Natural killer cell treated with Interleukin-12 subunit alpha and Interleukin-12 subunit beta and Interleukin-15 and Interleukin-18, amount 100 ng/mL, for 72 hours (primary cell): ENCODE data around the gene CTSO. TPM values are rescaled to one million over a fixed set of nuclear protein-coding genes. Genes with fewer than 3 reads are reported as not detected.
A peak's percentile ranks its signal among the peaks of the same experiment; 100 is the strongest.

Experiments
- ATAC-seq, 2 donors: fragments of 150-1000 bp; cut with Tn5 transposase in 1 of 2; sonication (Bioruptor Pico), chemical (Tn5 transposase) in 1 of 2; 2 replicates each; pipeline ENCODE4 v1.10.0; 2021
- DNase-seq: peaks from one replicate; pipeline ENCODE4 v3.0.0; 2022; ENCODE audit warnings: low spot score
- H3K27ac Mint-ChIP-seq, 2 donors: 1 replicate in 1 of 2; 2 replicates in 1 of 2; pipeline ENCODE4 v1.8.0; 2022; ENCODE audit warnings: mixed read lengths in 2 of 2, mild to moderate bottlenecking in 1 of 2, moderate library complexity in 1 of 2
- H3K27me3 Mint-ChIP-seq, 2 donors: 1 replicate in 1 of 2; 2 replicates in 1 of 2; pipeline ENCODE4 v1.8.0; 2022; ENCODE audit warnings: mixed read lengths in 2 of 2
- H3K36me3 Mint-ChIP-seq: one replicate; pipeline ENCODE4 v1.8.0; 2022; ENCODE audit warnings: mixed read lengths
- H3K4me1 Mint-ChIP-seq, 2 donors: 1 replicate in 1 of 2; 2 replicates in 1 of 2; pipeline ENCODE4 v1.8.0; 2022; ENCODE audit warnings: low read depth in 2 of 2, mixed read lengths in 2 of 2, mild to moderate bottlenecking in 1 of 2
- H3K4me3 Mint-ChIP-seq: one replicate; pipeline ENCODE4 v1.8.0; 2022; ENCODE audit warnings: mixed read lengths
- H3K9me3 Mint-ChIP-seq: 2 replicates; pipeline ENCODE4 v1.8.0; 2022; ENCODE audit warnings: mixed read lengths
- total RNA-seq, 2 donors: library from RNA; stranded (reverse); gene quantifications; one replicate each; pipeline ENCODE4 v1.2.3, GENCODE V29; 2022

CTSO gene
- total RNA-seq, 2 donors from 2014 or later = 1.3 to 5.8 TPM

DNA sequence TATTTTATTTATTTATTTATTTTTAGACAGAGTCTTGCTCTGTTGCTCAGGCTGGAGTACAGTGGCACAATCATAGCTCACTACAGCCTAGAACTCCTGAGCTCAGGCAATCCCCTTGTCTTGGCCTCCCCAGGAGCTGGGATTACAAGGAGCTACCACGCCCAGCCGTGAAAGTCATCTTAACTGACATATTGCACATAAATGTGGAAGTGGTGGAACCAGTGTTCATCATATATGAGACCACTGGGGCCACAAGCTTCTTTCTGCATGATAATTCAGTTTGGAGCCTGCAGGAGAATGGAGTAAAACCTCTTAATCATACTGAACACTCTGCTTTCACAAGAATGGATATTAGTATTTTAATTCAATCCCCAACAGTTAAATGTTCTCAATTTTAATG, 12.5 kb upstream of the CTSO start:
- no peak for ATAC-seq

DNA sequence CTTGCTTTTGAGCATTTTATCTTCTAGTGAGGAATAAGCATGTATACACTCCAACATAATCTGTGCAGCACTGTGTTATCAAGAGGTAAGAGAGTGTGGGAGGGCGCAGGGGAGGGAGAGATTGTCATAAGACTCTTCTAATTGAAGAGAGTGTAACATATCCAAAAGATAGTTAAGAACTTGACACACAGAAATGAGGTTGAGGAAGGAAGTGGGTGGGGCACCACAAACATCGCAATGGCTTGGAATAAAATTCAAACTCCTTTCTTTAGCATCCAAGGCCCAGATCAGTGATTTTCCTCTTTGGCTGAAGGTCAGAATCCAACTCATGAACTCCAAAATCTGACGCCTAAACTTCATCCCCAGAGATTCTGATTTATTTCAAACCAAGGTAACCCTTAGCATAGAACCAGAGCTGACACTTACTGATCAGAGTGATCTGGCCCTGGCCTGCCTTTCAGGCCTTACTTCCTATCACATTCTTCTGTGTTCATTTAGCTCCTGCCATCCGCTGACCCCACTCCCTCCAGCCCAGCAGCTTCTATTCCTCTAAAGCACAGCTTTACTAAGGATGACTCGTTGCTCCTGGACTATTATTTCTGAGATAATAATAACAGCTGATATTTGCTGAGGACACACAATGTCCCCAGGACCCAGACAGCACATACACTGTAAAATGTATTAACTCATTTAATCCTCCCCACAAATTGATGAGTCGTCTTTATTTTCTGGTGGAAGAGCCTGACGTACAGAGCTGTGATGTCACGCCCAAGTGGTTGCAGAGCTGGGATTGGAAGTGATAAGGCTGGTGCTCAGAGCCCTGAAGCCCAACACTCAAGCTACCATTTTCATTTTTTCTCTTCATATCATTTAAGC, 10.6 kb upstream of the CTSO start:
- no peak for DNase-seq
- no peaks in the 10 kb centered on the region for H3K4me1 Mint-ChIP-seq
- H3K27me3 Mint-ChIP-seq = peaks cover 9 to 15% of the 10 kb centered on the region in 2 donors
- H3K27ac Mint-ChIP-seq = no peak overlapping the region
- no peaks in the 10 kb centered on the region for H3K36me3 Mint-ChIP-seq
- H3K4me3 Mint-ChIP-seq = no peak overlapping the region
- no peak for ATAC-seq
- no peaks in the 10 kb centered on the region for H3K9me3 Mint-ChIP-seq

More for the DNA sequence above, 12.5 kb upstream of the CTSO start:
- no peak overlapping the region for H3K4me3 Mint-ChIP-seq
- no peaks in the 10 kb centered on the region for H3K9me3 Mint-ChIP-seq
- H3K27ac Mint-ChIP-seq = no peak overlapping the region
- DNase-seq = no peak
- no peaks in the 10 kb centered on the region for H3K4me1 Mint-ChIP-seq
- H3K36me3 Mint-ChIP-seq = no peaks in the 10 kb centered on the region
- H3K27me3 Mint-ChIP-seq = peaks cover 6 to 10% of the 10 kb centered on the region in 2 donors

DNA sequence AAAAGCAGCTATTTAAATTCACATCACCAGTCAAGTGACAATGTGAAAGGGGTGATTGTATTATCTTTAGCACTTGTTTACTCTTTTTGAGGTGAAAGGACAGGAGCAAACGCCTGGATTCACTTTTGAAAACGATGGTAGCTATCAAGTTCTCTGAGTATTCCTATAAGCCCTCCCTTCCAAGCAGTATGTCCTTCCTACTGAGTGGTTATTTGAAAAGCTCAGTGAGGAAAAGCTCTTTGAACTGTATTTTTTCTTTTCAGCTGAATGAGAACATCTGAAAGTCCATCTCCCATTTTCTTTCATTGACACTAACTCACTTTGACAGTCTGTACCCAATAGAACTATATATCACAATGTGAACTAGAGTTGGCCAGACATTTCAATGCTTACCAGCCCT, 9.1 kb upstream of the CTSO start:
- DNase-seq = no peak
- no peaks in the 10 kb centered on the region for H3K4me1 Mint-ChIP-seq
- H3K27ac Mint-ChIP-seq = no peak overlapping the region
- no peaks in the 10 kb centered on the region for H3K36me3 Mint-ChIP-seq
- ATAC-seq = no peak
- H3K27me3 Mint-ChIP-seq = peaks cover 11 to 27% of the 10 kb centered on the region in 2 donors
- no peaks in the 10 kb centered on the region for H3K9me3 Mint-ChIP-seq
- H3K4me3 Mint-ChIP-seq = no peak overlapping the region

DNA sequence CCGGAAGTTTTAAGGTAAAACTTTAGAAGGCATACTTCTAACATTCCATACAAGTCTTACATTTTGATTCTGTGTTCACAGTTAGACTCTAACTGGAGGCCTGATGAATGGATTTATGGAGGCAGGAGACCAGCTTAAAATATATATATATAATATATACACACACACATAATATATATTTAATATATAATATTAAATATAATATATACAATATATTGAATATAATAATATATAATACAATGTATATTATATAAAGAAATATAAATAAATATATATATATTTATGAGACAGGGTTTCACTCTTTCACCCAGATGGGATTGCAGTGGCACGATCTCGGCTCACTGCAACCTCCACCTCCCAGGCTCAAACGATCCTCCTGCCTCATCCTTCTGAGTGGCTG, 7.9 kb upstream of the CTSO start:
- ATAC-seq = no peak
- H3K9me3 Mint-ChIP-seq = no peaks in the 10 kb centered on the region
- no peaks in the 10 kb centered on the region for H3K36me3 Mint-ChIP-seq
- peaks cover 12 to 23% of the 10 kb centered on the region in 2 donors for H3K27me3 Mint-ChIP-seq
- H3K4me3 Mint-ChIP-seq = no peak overlapping the region
- H3K4me1 Mint-ChIP-seq = no peaks in the 10 kb centered on the region
- no peak overlapping the region for H3K27ac Mint-ChIP-seq
- no peak for DNase-seq

DNA sequence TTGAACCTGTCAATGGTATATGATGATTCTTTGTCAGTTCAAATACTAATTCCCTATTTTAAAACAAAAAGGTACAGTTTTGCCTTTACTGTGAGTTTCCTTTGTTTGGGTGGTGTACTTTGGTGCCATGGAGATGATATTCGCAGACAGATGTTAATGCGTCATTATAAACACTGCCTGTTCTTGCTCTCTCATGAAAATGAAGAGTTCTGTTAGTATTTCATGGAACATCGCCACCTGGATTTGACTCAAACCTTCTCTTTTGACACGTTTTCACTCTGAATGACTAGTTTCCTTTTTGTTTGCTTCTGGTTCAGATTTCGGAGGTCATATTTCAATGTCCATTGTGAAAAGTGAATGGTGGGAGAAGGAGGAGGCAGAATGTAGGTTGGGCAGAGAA, 6.9 kb upstream of the CTSO start:
- Mint-ChIP-seq H3K9me3 (no peaks in the 10 kb centered on the region), H3K27me3 (peaks cover 12 to 23% of the 10 kb centered on the region in 2 donors), H3K36me3 (no peaks in the 10 kb centered on the region), H3K4me3 (no peak overlapping the region), H3K4me1 (no peaks in the 10 kb centered on the region), H3K27ac (no peak overlapping the region)
- DNase-seq = no peak
- no peak for ATAC-seq

DNA sequence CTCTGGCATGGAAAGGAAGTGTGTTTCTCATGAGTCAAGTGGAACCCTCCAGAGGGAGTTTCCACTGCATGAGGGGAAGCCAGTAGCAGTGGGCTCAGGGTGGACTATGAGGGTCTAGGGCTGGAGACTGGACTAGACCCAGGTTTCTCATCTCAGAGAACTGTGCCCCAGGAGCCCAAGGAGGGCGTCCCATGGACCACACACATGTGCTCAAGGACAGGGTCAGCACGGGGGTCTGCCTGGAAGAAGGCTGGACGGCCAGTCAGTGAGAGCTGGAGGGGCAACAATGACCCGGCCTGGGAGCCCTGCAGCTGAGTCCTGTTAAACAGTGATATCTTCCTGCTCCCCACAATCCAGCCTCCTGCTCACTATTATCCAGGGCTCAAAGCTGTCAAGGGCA, 5.8 kb upstream of the CTSO start:
- no peak overlapping the region for H3K4me3 Mint-ChIP-seq
- H3K4me1 Mint-ChIP-seq = no peaks in the 10 kb centered on the region
- peaks cover 12 to 23% of the 10 kb centered on the region in 2 donors for H3K27me3 Mint-ChIP-seq
- no peak for DNase-seq
- H3K36me3 Mint-ChIP-seq = no peaks in the 10 kb centered on the region
- H3K9me3 Mint-ChIP-seq = no peaks in the 10 kb centered on the region
- no peak overlapping the region for H3K27ac Mint-ChIP-seq
- peak in 1 of 2 donors; percentile 43 for ATAC-seq

DNA sequence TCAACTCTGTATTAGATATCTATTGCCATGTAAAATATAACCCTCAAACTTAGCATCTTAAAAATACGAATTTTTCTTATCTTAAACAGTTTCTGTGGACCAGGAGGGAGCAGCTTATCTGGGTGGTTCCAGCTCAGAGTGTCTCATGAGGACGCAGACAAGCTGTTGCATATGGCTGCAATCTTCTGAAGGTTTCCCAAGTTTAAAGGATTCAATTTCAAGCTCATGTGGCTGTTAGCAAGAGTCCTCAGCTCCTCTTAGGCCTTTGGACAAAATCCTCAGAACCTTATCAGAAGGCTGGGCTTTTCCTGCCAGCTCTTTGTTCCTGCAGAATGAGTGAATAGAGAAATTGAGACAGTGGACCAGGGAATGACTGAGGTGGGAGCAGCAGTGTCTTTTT, 2.8 kb upstream of the CTSO start:
- DNase-seq (no peak), ATAC-seq (no peak)
- H3K36me3 Mint-ChIP-seq = no peaks in the 10 kb centered on the region
- no peaks in the 10 kb centered on the region for H3K9me3 Mint-ChIP-seq
- H3K27ac Mint-ChIP-seq = no peak overlapping the region
- peaks cover 12 to 23% of the 10 kb centered on the region in 2 donors for H3K27me3 Mint-ChIP-seq
- no peak overlapping the region for H3K4me3 Mint-ChIP-seq
- H3K4me1 Mint-ChIP-seq = peaks cover 10% of the 10 kb centered on the region in 2 donors

DNA sequence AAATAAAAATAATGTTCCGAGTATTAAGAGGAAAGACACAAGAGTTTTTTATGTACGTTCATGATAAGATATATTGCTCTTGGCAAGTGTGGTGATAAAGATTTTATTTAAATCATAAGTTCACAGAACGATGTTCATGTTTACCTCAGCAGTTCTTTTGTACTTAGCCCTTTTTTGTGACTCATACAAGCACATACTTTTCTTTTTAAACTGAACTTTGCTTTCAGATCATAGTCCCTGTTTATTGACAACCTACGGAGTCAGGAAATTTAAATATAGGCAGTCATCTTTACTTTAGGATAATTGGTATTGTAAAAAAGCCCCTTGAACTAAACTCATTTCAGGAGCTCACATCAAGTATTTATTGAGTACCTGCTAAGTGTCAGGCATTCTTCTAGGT, 1.3 kb upstream of the CTSO start:
- no peak for ATAC-seq
- Mint-ChIP-seq H3K36me3 (no peaks in the 10 kb centered on the region), H3K9me3 (no peaks in the 10 kb centered on the region), H3K27ac (peak overlapping the region in 1 of 2 donors; percentile 98), H3K27me3 (peaks cover 9 to 13% of the 10 kb centered on the region in 2 donors), H3K4me3 (no peak overlapping the region), H3K4me1 (peaks cover 10% of the 10 kb centered on the region in 2 donors)
- DNase-seq = no peak

DNA sequence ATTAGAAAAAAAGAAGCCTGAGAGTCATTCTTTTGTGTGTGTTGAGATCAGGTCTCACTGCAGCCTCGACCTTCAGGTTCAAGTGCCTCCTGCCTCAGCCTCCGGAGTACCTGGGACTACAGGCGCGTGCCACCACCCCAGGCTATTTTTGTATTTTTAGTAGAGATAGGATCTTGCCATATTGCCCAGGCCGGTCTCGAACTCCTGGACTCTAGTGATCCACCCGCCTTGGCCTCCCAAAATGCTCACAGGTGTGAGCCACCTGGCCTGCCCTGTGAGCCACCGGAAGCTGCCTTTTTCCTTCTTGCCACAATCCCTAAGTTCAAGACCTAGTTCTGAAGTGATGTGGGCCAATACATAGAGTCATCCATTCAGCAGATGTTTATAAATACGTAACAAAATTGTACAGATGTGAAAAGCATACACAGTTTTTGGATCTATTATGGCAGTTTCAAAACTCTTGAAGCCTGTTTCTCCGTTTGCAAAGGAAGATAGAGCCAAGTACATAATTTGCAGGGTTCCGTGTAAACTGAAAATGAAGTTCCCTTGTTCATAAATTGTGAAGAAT, 536 bp upstream of the CTSO start:
- Mint-ChIP-seq H3K27ac (peak overlapping the region; percentile 98 to 100), H3K9me3 (no peaks in the 10 kb centered on the region), H3K4me1 (peaks cover 10% of the 10 kb centered on the region in 2 donors), H3K4me3 (peak overlapping the region; percentile 99), H3K36me3 (no peaks in the 10 kb centered on the region), H3K27me3 (peaks cover 9 to 12% of the 10 kb centered on the region in 2 donors)
- DNase-seq (no peak), ATAC-seq (no peak)

DNA sequence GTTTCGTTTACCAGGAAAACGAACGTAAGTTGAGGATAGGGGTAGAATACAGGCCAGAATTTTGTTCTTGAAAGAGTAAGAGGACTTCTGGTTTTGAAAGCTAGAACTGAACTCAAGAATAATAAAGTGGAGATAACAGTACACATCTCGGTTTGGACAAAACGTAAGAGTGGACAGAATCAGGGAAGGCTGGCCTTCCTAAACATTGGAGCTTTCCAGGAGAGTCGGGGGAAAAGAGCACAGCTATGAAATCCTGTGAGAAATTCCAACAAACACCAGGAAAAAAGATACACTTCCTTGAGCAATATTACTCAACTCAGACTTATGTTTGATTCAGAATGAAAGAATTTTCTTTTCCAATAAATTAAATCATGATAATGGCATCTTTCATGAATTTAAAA, 1.2 kb downstream of the CTSO start:
- Mint-ChIP-seq H3K9me3 (no peaks in the 10 kb centered on the region), H3K4me1 (peaks cover 10% of the 10 kb centered on the region in 2 donors), H3K36me3 (no peaks in the 10 kb centered on the region), H3K4me3 (peak overlapping the region; percentile 68), H3K27me3 (peaks cover 0 to 2% of the 10 kb centered on the region in 2 donors), H3K27ac (peak overlapping the region; percentile 57 to 100)
- DNase-seq (no peak), ATAC-seq (no peak)

DNA sequence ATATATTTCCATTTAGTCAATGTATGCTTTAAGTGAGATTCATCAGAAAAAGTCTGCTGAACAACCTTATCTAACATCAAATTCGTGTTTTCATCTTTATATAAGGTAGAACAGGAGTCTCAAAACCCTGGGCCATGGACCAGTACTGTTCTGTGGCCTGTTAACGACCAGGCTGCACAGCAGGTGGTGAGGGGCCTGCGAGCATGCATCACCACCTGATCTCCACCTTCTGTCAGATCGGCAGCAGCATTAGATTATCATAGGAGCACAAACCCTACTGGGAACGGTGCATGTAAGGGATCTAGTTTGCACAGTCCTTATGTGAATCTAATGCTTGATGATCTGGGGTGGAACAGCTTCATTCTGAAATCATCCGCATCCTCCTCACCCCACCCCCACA, 3.2 kb downstream of the CTSO start:
- no peak for ATAC-seq
- Mint-ChIP-seq H3K9me3 (no peaks in the 10 kb centered on the region), H3K4me3 (no peak overlapping the region), H3K36me3 (no peaks in the 10 kb centered on the region), H3K27ac (no peak overlapping the region), H3K27me3 (no peaks in the 10 kb centered on the region), H3K4me1 (peaks cover 10% of the 10 kb centered on the region in 2 donors)
- no peak for DNase-seq

DNA sequence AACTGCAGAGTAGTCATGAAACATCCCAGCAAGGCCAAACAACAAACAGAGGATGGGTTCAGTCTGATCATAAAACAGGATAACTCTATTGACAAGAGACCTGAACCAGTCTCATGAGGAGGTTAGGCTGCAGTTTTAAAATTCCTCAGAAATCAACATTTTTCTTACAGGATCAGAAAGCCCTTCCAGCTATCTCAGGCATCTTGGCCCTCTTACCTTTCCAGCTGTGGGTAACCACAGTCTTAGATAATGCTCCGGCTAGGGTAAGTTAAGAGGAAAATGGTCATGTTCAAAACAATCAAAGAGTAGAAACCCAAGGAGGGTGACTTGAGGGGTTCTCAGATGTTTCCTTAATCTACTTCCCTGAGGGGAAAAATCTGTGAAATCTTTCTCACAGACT, 5.1 kb downstream of the CTSO start:
- DNase-seq (no peak), ATAC-seq (no peak)
- Mint-ChIP-seq H3K27ac (no peak overlapping the region), H3K36me3 (no peaks in the 10 kb centered on the region), H3K4me1 (peaks cover 10% of the 10 kb centered on the region in 2 donors), H3K4me3 (no peak overlapping the region), H3K27me3 (no peaks in the 10 kb centered on the region), H3K9me3 (no peaks in the 10 kb centered on the region)

DNA sequence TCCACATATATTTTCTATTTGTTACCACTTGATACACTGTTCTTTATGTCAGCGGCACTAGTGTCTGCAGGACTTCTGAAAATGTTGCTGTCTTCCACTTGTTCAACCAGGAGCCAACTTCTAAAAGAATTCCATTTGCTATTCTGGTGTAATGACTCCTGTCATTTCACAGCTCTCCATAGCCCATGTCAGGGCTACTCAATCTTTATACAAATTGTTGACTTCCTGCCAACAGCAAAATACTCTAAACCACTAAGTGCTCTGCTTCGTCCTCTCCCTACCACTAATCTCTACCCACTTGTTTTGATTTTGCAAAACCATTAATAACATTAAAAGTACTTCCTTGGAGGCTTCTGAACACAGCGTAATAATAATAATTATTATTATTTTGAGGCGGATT, 7.2 kb downstream of the CTSO start:
- Mint-ChIP-seq H3K4me1 (no peaks in the 10 kb centered on the region), H3K36me3 (no peaks in the 10 kb centered on the region), H3K27me3 (no peaks in the 10 kb centered on the region), H3K27ac (no peak overlapping the region), H3K4me3 (no peak overlapping the region), H3K9me3 (no peaks in the 10 kb centered on the region)
- ATAC-seq = no peak
- DNase-seq = no peak

DNA sequence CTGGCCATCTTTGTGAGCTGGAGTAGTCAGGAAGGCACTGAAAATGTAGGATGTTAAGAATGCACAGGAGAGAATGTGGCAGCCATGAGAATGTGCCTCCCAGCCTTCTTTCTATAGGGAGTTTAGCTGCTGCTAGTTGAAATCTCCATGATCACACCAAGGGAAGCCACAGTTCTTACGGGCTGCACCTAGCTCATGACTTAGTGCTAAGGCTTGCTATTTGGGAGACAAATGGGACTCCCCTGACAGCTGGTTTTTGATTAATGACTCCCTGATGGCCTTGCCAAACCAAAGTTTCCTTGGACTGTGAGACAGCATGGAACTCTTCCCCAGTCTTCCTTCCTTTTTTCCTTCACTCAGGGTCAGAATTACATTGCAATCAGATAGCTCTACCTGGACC, 9.2 kb downstream of the CTSO start:
- Mint-ChIP-seq H3K27ac (no peak overlapping the region), H3K4me3 (no peak overlapping the region), H3K4me1 (no peaks in the 10 kb centered on the region), H3K9me3 (no peaks in the 10 kb centered on the region), H3K36me3 (no peaks in the 10 kb centered on the region), H3K27me3 (no peaks in the 10 kb centered on the region)
- DNase-seq = no peak
- ATAC-seq = no peak
